MG63 (cell line): ENCODE data around the gene KIRREL1. TPM values are rescaled to one million over a fixed set of nuclear protein-coding genes. Genes with fewer than 3 reads are reported as not detected.

Experiments
- DNase-seq: peaks from one replicate; pipeline ENCODE4 v3.0.0-alpha.2; 2020
- H3K27me3 ChIP-seq: fragments of 250-450 bp; sonication (Bioruptor Pico); 2 replicates; pipeline ENCODE4 v1.5.1; 2020; ENCODE audit warnings: mild to moderate bottlenecking, moderate library complexity
- H3K36me3 ChIP-seq: fragments of 250-450 bp; sonication (Bioruptor Pico); 2 replicates; pipeline ENCODE4 v1.5.1; 2020; ENCODE audit warnings: mild to moderate bottlenecking, moderate library complexity
- H3K4me3 ChIP-seq: fragments of 250-450 bp; sonication (Bioruptor Pico); 2 replicates; pipeline ENCODE4 v1.5.1; 2020; ENCODE audit warnings: mild to moderate bottlenecking, moderate library complexity
- H3K9me3 ChIP-seq: fragments of 250-450 bp; sonication (Bioruptor Pico); 2 replicates; pipeline ENCODE4 v1.5.1; 2020; ENCODE audit warnings: mild to moderate bottlenecking, moderate library complexity
- total RNA-seq: library from RNA; depleted of rRNA; stranded (reverse); fragments of >200 nt; shearing (Covaris generic); gene quantifications from 2 replicates; pipeline ENCODE4 v1.2.3, GENCODE V29; 2014; ENCODE audit warnings: low replicate concordance; rRNA removed

The KIRREL1 gene
- 25.3 and 26.3 TPM in 2 replicates for total RNA-seq

DNA sequence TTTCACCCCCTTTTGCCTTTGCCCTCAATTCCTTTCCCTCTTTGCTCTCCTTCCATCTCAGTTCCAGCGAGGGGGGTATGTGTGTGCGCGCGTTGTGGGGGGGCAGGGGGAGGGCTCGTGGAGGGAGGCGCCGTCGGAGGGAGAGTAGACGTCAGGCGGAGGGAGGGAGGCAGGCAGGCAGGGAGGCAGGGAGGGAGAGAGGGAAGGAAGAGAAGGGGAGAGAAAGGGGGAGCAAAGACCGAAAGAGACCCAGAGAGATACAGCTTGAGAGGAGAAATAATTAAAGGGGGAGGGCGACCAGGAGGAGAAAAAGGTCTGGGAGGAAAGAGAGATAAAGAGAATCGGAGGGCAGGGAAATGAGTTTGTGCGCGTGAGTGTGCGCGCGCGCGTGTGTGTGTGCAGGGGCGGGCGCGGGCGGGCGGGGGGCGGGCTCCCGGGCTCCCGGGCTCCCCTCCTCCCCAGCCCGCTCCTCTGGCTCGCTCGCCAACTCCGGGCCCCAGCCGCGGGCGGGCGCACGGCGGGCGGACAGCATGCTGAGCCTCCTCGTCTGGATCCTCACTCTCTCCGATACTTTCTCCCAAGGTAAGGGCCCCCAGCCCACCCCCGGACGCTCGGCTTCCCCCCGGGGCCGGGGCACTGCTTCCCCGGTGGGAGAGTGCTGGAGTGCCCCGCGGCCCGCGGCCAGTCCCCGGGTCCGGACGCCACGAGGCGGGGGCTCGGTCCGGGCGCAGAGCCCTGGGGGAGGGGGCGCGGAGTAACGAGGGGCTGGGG is at the start of gene KIRREL1:
TSS of gene KIRREL1 (plus strand) at position 499 of the 771 bp plus-strand sequence. CDS start at position 531, 32 bp downstream.
- Histone ChIP-seq H3K36me3 (peaks cover 18% of the 10 kb centered on the region), H3K9me3 (no peaks in the 10 kb centered on the region), H3K27me3 (no peaks in the 10 kb centered on the region; the same call in 1 of the 2 replicates), H3K4me3 (peak within 1 kb of the TSS; percentile 83)
- peak; percentile 75 for DNase-seq

DNA sequence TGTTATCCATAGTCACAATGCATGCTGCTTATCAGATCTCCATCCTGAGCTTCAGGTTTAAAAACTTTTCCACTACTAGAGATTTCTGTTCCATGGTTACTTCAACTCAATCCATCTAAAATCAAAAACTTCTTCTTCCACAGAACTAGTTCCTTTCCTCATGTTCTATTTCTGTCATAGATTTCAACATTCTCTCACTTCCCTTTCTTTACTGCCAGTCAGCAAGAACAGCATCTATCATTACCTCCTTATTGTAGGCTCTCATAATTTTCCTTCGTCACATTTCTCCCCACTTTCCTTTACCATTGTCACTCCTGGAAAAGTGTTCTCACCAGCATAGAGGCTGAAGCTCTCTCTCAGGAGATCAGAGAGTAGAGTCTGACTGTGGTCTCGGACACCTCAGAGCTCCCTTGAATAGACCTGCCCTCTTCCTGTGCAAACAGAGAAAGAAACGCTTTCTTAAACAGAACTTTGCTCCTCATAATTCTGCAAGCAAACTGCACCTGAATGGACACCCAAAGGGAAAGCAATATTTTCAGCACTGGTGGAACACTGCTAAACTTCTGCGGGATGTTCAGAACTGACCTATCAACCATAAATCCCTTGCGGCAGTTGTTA is 48.7 kb upstream of the KIRREL1 start:
- H3K36me3 ChIP-seq, result no peaks in the 10 kb centered on the region
- H3K4me3 ChIP-seq, result no peak overlapping the region
- H3K27me3 ChIP-seq, result peaks cover 13% of the 10 kb centered on the region
- no peaks in the 10 kb centered on the region for H3K9me3 ChIP-seq
- DNase-seq, result no peak

DNA sequence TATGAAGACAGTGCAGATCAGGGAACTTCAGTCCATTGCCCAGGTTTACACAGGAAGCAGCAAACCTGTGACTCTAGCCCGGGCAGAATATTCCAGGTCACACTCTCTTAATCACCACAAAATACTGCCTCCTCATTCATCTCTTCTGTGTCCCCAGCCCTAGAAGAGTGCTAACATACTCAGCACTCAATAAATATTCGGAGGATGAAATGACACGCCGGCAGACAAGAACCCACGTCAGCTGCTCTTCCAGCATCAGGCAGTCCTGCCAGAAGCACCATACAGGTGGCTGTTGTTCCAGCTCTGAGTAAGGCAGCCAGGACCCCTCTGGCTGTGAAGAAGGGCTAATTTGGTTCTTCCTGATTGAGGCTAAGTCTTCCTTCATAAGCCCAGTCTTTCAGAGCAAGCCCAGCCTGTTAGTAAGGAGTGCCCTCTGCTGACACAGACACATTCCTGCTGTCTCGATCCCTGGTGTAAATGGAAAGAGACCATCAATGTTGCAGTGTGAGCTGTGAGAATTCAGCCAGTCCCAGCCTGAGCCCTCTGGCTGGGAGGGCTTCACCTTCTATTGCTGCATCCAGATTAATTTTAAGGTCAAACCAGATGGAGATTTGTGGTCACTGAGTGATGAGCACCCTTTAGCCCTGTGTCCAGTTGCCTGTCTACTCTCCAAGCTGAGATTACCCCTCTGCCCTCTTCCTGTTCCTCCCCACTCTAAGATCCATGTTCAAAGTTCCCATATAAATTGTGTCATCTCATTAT is 45.0 kb upstream of the KIRREL1 start:
- DNase-seq, result no peak
- H3K9me3 ChIP-seq, result no peaks in the 10 kb centered on the region
- H3K4me3 ChIP-seq, result no peak overlapping the region
- H3K27me3 ChIP-seq, result peaks cover 36% of the 10 kb centered on the region
- H3K36me3 ChIP-seq, result no peaks in the 10 kb centered on the region

DNA sequence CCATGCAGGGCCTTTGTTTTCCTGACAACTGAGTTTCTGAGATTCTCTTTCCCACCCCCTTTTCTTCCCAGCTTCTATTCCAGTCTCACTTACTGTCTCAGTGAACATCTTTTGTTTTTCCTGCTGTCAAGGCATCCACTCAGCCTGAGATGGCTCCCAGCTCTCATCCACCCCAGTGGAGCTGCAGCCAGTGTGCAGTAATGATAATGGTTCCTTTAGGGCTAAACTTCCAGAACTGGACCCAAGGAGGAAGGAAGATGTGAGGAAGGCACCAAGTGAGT is 44.4 kb upstream of the KIRREL1 start:
- Histone ChIP-seq H3K36me3 (no peaks in the 10 kb centered on the region), H3K4me3 (no peak overlapping the region), H3K9me3 (no peaks in the 10 kb centered on the region), H3K27me3 (peaks cover 36% of the 10 kb centered on the region)
- DNase-seq, result no peak

DNA sequence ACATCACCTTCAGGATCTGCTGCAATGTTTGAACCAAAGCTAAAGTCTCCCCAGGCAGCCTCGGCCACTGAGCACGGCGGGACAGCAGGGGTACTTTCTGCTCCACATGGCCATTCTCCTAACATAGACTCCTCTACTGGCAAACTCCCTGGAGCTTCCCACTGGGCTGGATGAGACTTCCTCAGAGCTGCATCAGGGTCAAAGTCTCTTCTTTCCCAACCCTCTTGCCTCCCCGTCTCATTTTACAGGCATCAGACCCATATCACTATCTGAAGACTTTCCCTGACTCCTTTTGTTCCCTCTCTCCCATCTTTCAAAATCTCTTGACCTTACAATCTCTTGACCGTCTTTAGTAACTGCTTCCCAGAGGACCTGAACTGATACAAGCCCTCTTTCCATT is 42.2 kb upstream of the KIRREL1 start:
- DNase-seq, result no peak
- Histone ChIP-seq H3K36me3 (no peaks in the 10 kb centered on the region), H3K9me3 (no peaks in the 10 kb centered on the region), H3K4me3 (no peak overlapping the region), H3K27me3 (peaks cover 36% of the 10 kb centered on the region)

DNA sequence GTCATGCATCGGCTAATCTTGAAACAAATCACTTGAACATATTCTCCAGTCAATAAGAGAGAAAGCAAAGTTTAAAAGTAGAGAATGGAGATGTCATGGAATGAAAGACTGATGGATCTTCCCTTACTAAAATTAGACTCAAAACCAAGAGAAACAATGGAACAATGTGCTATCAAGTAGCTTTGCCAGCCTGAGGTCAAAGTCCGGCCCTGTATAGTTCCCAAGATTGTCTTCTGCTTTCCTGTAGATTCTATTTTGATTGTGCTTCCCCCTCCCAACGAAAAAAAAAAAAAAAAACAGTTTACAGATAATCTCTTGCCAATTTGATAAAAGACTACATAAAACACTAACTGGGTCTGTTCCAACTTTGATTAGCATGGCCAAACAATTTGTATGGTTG is 40.8 kb upstream of the KIRREL1 start:
- Histone ChIP-seq H3K9me3 (no peaks in the 10 kb centered on the region), H3K4me3 (no peak overlapping the region), H3K36me3 (no peaks in the 10 kb centered on the region), H3K27me3 (peaks cover 38% of the 10 kb centered on the region)
- DNase-seq, result no peak

DNA sequence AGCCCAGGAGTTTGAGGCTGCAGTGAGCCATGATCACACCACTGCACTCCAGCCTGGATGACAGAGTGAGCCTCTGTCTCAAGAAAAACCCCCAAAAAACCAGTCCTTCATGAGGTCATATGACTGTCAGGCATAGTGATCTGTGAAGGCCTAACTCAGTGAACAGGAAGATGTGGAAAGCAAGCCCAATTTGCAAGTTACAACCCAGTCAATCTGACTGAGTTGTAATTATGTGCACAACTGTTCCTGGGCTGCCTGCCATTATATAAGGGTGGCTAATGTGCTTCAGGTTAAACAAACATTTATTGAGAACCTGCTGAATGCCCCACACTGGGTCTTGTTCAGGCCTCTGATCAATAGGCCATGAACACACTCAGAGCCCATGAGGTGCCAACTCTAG is 38.2 kb upstream of the KIRREL1 start:
- Histone ChIP-seq H3K4me3 (no peak overlapping the region), H3K9me3 (no peaks in the 10 kb centered on the region), H3K36me3 (no peaks in the 10 kb centered on the region), H3K27me3 (peaks cover 35% of the 10 kb centered on the region)
- no peak for DNase-seq

DNA sequence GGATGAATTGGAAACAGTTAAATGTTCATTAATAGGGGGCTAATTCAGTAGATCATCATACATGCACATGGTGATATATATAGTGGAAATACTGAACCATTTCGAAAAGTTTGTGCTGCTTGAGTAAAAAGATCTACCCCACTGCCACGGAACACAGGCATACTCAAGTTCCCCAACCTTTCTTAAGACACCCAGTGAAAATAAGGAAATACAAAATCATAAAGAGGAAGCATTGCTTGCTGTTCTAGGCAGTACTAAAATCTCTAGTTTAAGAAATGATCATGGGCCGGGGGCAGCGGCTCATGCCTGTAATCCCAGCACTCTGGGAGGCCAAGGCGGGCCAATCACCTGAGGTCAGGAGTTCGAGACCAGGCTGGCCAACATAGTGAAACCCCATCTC is 37.6 kb upstream of the KIRREL1 start:
- no peaks in the 10 kb centered on the region for H3K36me3 ChIP-seq
- H3K9me3 ChIP-seq, result no peaks in the 10 kb centered on the region
- H3K27me3 ChIP-seq, result peaks cover 28% of the 10 kb centered on the region
- no peak overlapping the region for H3K4me3 ChIP-seq
- DNase-seq, result no peak

DNA sequence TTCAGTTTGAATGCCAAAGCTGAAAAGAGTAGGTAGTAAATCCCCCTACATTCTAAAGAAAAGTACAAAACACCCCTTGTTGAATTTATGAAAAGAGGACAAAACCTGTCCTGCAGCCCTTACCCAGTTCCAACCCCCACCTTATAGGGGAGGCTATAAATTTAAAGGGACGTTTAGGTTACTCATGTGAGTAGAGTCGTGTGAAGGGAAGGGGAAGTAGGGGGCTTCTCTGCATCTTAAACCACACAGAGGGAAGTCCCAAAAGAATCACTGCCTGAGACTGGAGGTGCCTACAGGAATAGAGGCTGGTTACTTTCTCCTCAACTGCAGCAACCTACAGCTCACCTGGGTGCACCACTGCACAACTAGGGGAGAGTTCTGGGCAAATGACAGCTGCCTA is 36.7 kb upstream of the KIRREL1 start:
- peaks cover 24% of the 10 kb centered on the region for H3K27me3 ChIP-seq
- no peaks in the 10 kb centered on the region for H3K9me3 ChIP-seq
- no peak overlapping the region for H3K4me3 ChIP-seq
- no peak for DNase-seq
- no peaks in the 10 kb centered on the region for H3K36me3 ChIP-seq

DNA sequence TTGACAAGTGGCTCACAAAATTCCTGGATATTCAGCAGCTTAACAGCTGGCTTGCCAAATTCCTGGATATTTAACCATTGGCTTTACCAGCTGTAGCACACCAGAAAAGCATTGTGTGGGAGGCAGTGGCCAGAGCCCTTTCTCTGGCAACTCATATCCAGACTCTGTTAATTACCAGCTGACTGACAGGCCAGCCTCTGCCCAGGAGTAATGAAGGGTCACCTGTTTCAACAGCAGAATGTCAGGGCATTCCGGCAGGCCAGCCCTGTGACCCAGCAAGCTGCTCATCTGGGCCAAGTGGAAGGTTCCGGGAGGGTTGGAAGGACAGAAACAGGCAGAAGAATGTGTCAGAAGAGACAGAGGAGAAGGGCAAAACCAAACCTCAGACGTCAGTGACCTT is 35.2 kb upstream of the KIRREL1 start:
- no peaks in the 10 kb centered on the region for H3K36me3 ChIP-seq
- no peak overlapping the region for H3K4me3 ChIP-seq
- H3K27me3 ChIP-seq, result peaks cover 18% of the 10 kb centered on the region
- DNase-seq, result no peak
- no peaks in the 10 kb centered on the region for H3K9me3 ChIP-seq

DNA sequence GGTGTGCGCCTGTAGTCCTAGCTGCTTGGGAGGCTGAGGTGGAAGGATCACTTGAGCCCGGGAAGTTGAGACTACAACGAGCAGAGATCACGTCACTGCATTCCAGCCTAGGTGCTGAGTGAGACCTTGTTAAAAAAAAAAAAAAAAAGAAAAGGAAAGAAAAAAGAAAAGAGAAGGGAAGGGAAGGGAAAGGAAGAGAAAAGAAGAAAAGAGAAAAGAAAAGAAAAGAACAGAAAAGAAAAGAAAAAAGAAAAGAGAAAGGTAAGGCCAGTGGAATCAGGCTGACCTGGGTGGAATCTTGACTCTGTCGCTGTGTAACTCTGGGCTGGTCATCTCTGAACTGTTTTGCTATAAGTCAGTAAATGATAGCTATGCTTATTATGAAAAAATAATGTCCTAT is 33.7 kb upstream of the KIRREL1 start:
- no peak overlapping the region for H3K4me3 ChIP-seq
- no peaks in the 10 kb centered on the region for H3K9me3 ChIP-seq
- H3K36me3 ChIP-seq, result no peaks in the 10 kb centered on the region
- H3K27me3 ChIP-seq, result peaks cover 19% of the 10 kb centered on the region
- DNase-seq, result no peak

DNA sequence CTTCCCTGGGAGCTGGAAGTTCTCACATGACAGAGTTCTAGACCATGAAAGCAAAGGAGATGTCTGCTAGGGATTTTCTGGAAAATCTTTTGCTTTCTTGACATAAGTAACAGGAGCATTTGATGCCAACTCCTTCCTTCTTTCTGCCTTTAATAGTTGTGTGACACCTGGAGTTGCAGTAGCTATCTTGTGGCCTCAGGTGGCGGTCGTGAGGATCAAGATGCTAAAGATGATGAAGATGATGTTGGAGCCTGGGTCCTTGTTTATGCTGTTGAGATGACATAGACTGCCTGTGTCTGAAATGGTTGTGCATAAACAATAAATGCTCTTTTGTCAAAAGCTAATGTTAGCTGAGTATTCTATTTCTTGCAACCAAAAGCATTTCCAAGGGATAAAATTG is 32.7 kb upstream of the KIRREL1 start:
- Histone ChIP-seq H3K4me3 (no peak overlapping the region), H3K27me3 (peaks cover 19% of the 10 kb centered on the region), H3K36me3 (no peaks in the 10 kb centered on the region), H3K9me3 (no peaks in the 10 kb centered on the region)
- no peak for DNase-seq

DNA sequence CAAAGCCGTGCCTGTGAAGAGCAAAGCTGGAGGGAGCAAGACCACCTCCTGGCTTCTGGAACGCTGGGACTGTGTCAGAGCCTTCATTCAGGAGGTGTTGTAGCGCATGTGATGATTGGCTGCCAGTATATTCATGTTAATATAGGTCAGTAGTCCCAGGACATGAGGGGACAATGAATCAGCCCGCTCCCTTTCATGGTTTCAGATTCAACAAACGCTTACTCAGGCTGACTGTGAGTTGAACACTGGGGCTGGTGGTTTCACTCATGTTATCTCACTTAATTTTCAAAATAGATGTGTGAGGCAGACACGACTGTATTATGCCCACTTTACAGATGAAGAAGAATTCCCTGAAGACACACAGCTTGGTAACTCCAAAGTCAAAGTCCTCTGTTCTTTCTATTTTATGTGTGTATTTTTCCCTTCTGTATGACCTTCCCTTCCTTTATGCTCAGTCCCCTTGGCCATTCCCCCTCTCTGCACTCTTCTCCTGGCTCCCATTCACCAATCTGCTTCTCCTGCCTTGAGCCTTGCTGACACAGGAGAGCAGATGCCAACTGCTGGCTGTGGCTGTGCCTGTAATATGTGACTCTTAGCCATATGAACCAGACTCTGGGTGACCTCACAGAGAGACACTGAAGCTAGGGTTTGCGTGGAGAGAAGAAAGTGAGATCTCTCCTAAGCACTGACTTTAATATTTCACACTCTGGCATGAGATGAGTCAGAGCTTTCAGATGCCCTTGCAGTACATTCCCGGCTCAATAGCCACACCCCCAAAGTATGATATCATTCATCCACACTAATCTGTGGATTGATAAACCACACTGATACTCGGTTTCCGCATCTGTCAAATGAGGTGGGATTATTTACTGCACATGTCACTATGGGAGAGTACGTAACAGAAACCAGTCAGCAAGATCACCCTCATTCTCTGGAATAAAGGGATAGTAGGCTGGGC is 31.4 kb upstream of the KIRREL1 start:
- H3K9me3 ChIP-seq, result no peaks in the 10 kb centered on the region
- peaks cover 16% of the 10 kb centered on the region for H3K27me3 ChIP-seq
- H3K4me3 ChIP-seq, result no peak overlapping the region
- H3K36me3 ChIP-seq, result no peaks in the 10 kb centered on the region
- peak; percentile 34 for DNase-seq

DNA sequence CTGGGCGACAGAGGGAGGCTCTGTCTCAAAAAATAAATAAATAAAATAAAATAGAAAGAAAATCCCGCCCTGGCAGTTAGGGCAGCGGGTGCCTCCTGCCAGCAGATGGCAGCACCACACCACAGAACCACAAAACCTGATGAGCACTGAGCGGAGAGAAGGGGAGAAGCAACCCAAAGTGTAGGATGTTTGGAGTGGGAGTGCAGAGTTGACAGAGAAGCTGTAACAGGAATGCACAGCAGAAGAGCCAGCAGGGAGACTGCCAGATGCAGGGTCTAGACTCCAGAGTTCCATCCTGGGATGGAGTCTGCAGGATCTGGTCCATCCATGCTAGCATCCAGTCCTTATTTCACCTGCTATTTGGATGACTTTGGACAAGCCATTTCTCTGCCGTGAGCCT is 29.7 kb upstream of the KIRREL1 start:
- DNase-seq, result peak; percentile 63
- Histone ChIP-seq H3K27me3 (peaks cover 16% of the 10 kb centered on the region), H3K9me3 (no peaks in the 10 kb centered on the region), H3K4me3 (no peak overlapping the region), H3K36me3 (no peaks in the 10 kb centered on the region)

DNA sequence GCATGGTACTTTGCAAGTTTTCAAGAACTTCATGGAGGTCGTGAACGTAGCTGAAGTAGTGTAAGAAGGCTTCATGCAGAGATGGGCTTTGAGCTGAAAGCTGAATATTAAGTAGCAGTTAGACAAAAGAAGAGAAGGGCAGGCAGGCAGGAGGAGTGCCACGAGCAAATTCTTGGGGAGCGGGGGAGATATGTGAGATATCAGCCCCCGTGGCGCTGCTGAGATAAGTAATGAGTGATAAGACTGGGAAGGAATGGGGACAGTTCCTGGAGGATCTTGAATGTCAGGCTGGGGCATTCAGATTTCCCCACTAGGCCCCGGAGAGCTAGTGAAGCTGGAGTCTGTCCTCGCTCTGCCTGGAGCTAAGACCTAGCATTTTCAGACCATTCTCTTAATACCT is 27.9 kb upstream of the KIRREL1 start:
- H3K36me3 ChIP-seq, result no peaks in the 10 kb centered on the region
- no peaks in the 10 kb centered on the region for H3K9me3 ChIP-seq
- no peak overlapping the region for H3K4me3 ChIP-seq
- DNase-seq, result no peak
- H3K27me3 ChIP-seq, result peaks cover 5% of the 10 kb centered on the region; the same call in 1 of the 2 replicates

DNA sequence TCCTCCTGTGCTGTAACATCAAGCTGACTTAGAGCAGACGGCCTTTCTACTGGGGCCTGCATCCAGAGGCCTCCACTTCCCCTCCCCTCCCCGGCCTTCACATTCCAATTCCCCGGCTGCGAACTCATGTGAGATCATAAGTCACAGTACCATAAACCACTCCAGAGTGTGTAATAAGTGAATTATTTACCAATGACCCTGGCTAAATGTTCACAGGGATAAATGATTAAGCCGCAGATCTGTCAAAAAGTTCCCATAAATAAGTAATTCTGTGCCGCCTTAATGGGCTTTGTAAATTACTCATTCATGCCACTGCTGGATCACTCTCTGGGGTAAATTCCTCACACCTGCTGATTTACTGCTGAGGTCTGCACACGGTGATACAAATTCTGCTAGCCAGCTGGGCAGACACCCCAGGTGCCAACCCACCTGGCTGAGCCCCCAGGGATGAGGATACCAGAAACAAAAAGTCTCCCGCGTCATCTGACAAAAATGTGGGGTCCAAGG is 27.4 kb upstream of the KIRREL1 start:
- no peaks in the 10 kb centered on the region for H3K36me3 ChIP-seq
- H3K9me3 ChIP-seq, result no peaks in the 10 kb centered on the region
- H3K4me3 ChIP-seq, result no peak overlapping the region
- no peak for DNase-seq
- H3K27me3 ChIP-seq, result peaks cover 3% of the 10 kb centered on the region; the same call in 1 of the 2 replicates
